Epithelial cell of esophagus (primary cell): ENCODE results near the gene EIF4B.

ENCODE experiments used
- DNase-seq: peaks from one replicate; pipeline ENCODE4 v3.0.0; 2010; ENCODE audit warnings: low read depth
- H3K4me3 ChIP-seq: 2 replicates; pipeline ENCODE4 v1.5.1; 2011; ENCODE audit warnings: mild to moderate bottlenecking, low read length, control low read depth
- CTCF ChIP-seq: IDR thresholded peaks from 2 replicates; pipeline ENCODE4 v1.5.1; 2011; ENCODE audit warnings: low read depth, mild to moderate bottlenecking, low read length, control low read depth, inconsistent platforms; ENCODE audit not compliant: insufficient read depth; ENCODE audit errors: missing control alignments

The EIF4B gene

GRCh38 chr12:53055471-53056266, 49.4 kb downstream of the EIF4B start:
- no peak for DNase-seq

GRCh38 chr12:53056296-53056695, 50.0 kb downstream of the EIF4B start:
- no peak for TF ChIP-seq CTCF
- DNase-seq, result no peak
- no peak overlapping the region for H3K4me3 ChIP-seq

More at GRCh38 chr12:53055471-53056266, 49.4 kb downstream of the EIF4B start:
- H3K4me3 ChIP-seq, result no peak overlapping the region
- no peak for TF ChIP-seq CTCF

- TF ChIP-seq CTCF, result no peak
- no peak overlapping the region for H3K4me3 ChIP-seq
- DNase-seq, result no peak
Observed at GRCh38 chr12:53056901-53057300, 50.6 kb downstream of the EIF4B start.

- DNase-seq, result no peak
Observed at GRCh38 chr12:53057816-53058500, 51.7 kb downstream of the EIF4B start.

GRCh38 chr12:53058674-53059433, 52.6 kb downstream of the EIF4B start:
- no peak for DNase-seq
- no peak overlapping the region for H3K4me3 ChIP-seq
- TF ChIP-seq CTCF, result no peak

More at GRCh38 chr12:53057816-53058500, 51.7 kb downstream of the EIF4B start:
- H3K4me3 ChIP-seq, result no peak overlapping the region
- no peak for TF ChIP-seq CTCF

GRCh38 chr12:53059434-53060063, 53.3 kb downstream of the EIF4B start:
- no peak overlapping the region for H3K4me3 ChIP-seq
- no peak for TF ChIP-seq CTCF

More at GRCh38 chr12:53059434-53060063, 53.3 kb downstream of the EIF4B start:
- DNase-seq, result no peak
